OCI-LY7 (cell line): ENCODE measurements around the gene C1orf174. TPM values are rescaled to one million over a fixed set of nuclear protein-coding genes. Genes with fewer than 3 reads are reported as not detected.

Experiments used
- BruUV-seq: library from RNA; stranded (reverse); fragments of 400-500 nt; replicated peaks from 2 replicates; lab custom pipeline; 2021; lab: Mats Ljungman, UMichigan
- CTCF ChIA-PET: fragments of 300-600 bp; sonication (Branson Sonifier 250); formaldehyde crosslinking; loops from one replicate; lab custom pipeline; 2022; ENCODE audit warnings: antibody characterized with exemption; ENCODE audit not compliant: unreplicated experiment; lab: Charles Lee
- POLR2A ChIA-PET: fragments of 300-600 bp; sonication (Branson Sonifier 250); formaldehyde crosslinking; loops from one replicate; lab custom pipeline; 2022; ENCODE audit warnings: antibody characterized with exemption; lab: Charles Lee
- DNase-seq: peaks from one replicate; pipeline ENCODE4 v3.0.0-alpha.2; 2015; ENCODE audit warnings: low spot score
- H2AFZ ChIP-seq: fragments of 200-600 bp; sonication (generic), shearing (Covaris generic); 2 replicates; pipeline ENCODE4 v1.6.1; 2014; ENCODE audit warnings: mild to moderate bottlenecking, antibody characterized with exemption, low read length, moderate library complexity
- H3K27ac ChIP-seq: fragments of 200-600 bp; sonication (generic); 2 replicates; pipeline ENCODE4 v1.5.1; 2014; ENCODE audit warnings: mixed run types, low read depth, mild to moderate bottlenecking, moderate library complexity, low read length, inconsistent platforms; ENCODE audit not compliant: poor library complexity, severe bottlenecking
- H3K36me3 ChIP-seq: fragments of 200-600 bp; sonication (generic); 2 replicates; pipeline ENCODE4 v1.6.1; 2014; ENCODE audit warnings: mild to moderate bottlenecking, antibody characterized with exemption, low read length, moderate library complexity, mixed read lengths; ENCODE audit not compliant: insufficient read depth
- H3K4me1 ChIP-seq: fragments of 200-600 bp; sonication (generic); 2 replicates; pipeline ENCODE4 v1.5.1; 2014; ENCODE audit warnings: mild to moderate bottlenecking, low read length; ENCODE audit not compliant: insufficient read depth, poor library complexity, severe bottlenecking
- H3K4me2 ChIP-seq: fragments of 200-600 bp; sonication (generic); 2 replicates; pipeline ENCODE4 v1.6.1; 2014; ENCODE audit warnings: mild to moderate bottlenecking, low read length
- H3K4me3 ChIP-seq: fragments of 200-600 bp; sonication (generic); 2 replicates; pipeline ENCODE4 v1.5.1; 2014; ENCODE audit warnings: mild to moderate bottlenecking, low read depth, low read length; ENCODE audit not compliant: poor library complexity, severe bottlenecking
- H3K79me2 ChIP-seq: fragments of 200-600 bp; sonication (generic); 2 replicates; pipeline ENCODE4 v1.6.1; 2016; ENCODE audit warnings: low read depth, mild to moderate bottlenecking, low read length, moderate library complexity, mixed read lengths; ENCODE audit not compliant: insufficient read depth
- H3K9me2 ChIP-seq: fragments of 200-600 bp; sonication (generic); 2 replicates; pipeline ENCODE4 v1.6.1; 2016; ENCODE audit warnings: mild to moderate bottlenecking, low read length, mixed read lengths; ENCODE audit not compliant: insufficient read depth
- H3K9me3 ChIP-seq: fragments of 200-600 bp; sonication (generic); 2 replicates; pipeline ENCODE4 v1.6.1; 2014; ENCODE audit warnings: mild to moderate bottlenecking, mixed run types, low read length, mixed read lengths
- H4K20me1 ChIP-seq: fragments of 200-600 bp; sonication (generic); 2 replicates; pipeline ENCODE4 v1.6.1; 2014; ENCODE audit warnings: mild to moderate bottlenecking, antibody characterized with exemption, low read length, moderate library complexity, mixed read lengths; ENCODE audit not compliant: insufficient read depth
- EZH2phosphoT487 ChIP-seq: fragments of 200-600 bp; sonication (generic); IDR thresholded peaks from 2 replicates; pipeline ENCODE4 v1.6.1; 2018; ENCODE audit warnings: low read depth, borderline replicate concordance, mild to moderate bottlenecking, mixed run types, antibody characterized with exemption, low read length, moderate library complexity, mixed read lengths
- intact Hi-C: fragments of 100-400 bp; cut with micrococcal nuclease; formaldehyde crosslinking; loops from one replicate; pipeline ENCODE4 v1.10.0; 2022; ENCODE audit not compliant: unreplicated experiment
- total RNA-seq, 2 experiments: library from RNA; depleted of rRNA in 1 of 2; stranded (reverse); fragments of >200 nt in 1 of 2; shearing (Covaris generic) in 1 of 2; gene quantifications; 2 replicates each; pipeline ENCODE4 v1.2.3, GENCODE V29; 2014 to 2022
- TF ChIP-seq, protein P1 (sequence below): fragments of 200-600 bp; sonication (generic); conservative IDR thresholded peaks from 2 replicates; pipeline ENCODE4 v1.5.1; 2014; ENCODE audit warnings: mild to moderate bottlenecking, antibody characterized with exemption, low read length, moderate library complexity, mixed read lengths

C1orf174 gene
- total RNA-seq, 2 experiments from 2014 or later: 39.0 to 59.5 TPM

DNA sequence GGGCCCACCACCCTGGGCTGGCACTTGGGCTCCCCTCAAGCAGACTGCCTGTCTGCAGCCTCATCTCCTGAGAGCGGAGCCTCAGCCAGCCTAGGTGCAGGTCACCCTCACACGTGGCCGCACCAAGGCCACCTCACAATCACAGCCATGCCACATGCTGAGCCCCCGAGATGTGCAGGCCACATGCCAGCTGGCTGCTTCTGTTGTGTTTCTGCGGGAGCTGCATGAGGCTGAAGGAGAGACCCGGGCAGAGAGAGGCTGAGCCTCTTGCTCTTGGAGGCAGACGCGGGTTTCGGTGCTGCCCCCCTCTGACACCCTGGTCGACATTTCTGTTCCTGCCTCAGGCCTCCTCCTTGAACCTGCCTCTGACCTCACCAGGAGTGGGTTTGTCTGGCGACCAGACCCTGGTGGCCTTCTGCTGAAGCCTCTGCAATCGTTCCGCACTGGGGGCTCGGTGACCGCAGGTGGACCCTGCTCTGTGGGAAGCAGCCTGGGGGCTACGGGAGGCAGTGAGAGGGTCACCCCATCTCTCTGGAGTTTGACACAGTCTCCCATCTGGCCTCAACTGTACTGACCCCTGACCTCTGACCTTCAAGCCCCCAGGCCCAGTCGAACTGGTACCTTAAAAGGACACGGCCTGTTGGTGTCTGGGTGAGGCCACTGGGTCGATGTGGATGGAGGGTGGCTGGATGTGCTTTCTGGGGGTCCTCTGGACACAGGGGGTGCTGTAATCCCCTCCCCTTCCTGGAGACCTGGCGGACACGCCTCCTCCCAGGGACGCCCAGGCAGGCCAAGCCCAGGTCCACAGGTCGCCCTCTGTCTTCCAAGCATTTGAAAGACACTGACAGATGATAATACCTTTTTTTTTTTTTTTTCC is 13.0 kb upstream of the C1orf174 start:
- Histone ChIP-seq H3K9me2 (no peaks in the 10 kb centered on the region), H4K20me1 (no peaks in the 10 kb centered on the region), H3K9me3 (no peaks in the 10 kb centered on the region), H2AFZ (no peak overlapping the region), H3K4me1 (peaks cover 43% of the 10 kb centered on the region), H3K4me2 (peak overlapping the region; percentile 88), H3K27ac (peak overlapping the region; percentile 100), H3K79me2 (peaks cover 43% of the 10 kb centered on the region), H3K4me3 (peak overlapping the region; percentile 83), H3K36me3 (peaks cover 49% of the 10 kb centered on the region)
- ChIA-PET CTCF (no interaction called here), POLR2A (no interaction called here)
- no TSS peak for BruUV-seq
- DNase-seq: no peak
- intact Hi-C loops: loop anchor here (5.0 to 10.0 kb wide), 4 partner anchors 114 to 739 kb away; partner anchors contain the start of gene AJAP1
- no peak for TF ChIP-seq EZH2phosphoT487
- TF ChIP-seq, protein P1, sequence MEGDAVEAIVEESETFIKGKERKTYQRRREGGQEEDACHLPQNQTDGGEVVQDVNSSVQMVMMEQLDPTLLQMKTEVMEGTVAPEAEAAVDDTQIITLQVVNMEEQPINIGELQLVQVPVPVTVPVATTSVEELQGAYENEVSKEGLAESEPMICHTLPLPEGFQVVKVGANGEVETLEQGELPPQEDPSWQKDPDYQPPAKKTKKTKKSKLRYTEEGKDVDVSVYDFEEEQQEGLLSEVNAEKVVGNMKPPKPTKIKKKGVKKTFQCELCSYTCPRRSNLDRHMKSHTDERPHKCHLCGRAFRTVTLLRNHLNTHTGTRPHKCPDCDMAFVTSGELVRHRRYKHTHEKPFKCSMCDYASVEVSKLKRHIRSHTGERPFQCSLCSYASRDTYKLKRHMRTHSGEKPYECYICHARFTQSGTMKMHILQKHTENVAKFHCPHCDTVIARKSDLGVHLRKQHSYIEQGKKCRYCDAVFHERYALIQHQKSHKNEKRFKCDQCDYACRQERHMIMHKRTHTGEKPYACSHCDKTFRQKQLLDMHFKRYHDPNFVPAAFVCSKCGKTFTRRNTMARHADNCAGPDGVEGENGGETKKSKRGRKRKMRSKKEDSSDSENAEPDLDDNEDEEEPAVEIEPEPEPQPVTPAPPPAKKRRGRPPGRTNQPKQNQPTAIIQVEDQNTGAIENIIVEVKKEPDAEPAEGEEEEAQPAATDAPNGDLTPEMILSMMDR: peak; percentile 32; the same call in 1 of the 2 replicates

DNA sequence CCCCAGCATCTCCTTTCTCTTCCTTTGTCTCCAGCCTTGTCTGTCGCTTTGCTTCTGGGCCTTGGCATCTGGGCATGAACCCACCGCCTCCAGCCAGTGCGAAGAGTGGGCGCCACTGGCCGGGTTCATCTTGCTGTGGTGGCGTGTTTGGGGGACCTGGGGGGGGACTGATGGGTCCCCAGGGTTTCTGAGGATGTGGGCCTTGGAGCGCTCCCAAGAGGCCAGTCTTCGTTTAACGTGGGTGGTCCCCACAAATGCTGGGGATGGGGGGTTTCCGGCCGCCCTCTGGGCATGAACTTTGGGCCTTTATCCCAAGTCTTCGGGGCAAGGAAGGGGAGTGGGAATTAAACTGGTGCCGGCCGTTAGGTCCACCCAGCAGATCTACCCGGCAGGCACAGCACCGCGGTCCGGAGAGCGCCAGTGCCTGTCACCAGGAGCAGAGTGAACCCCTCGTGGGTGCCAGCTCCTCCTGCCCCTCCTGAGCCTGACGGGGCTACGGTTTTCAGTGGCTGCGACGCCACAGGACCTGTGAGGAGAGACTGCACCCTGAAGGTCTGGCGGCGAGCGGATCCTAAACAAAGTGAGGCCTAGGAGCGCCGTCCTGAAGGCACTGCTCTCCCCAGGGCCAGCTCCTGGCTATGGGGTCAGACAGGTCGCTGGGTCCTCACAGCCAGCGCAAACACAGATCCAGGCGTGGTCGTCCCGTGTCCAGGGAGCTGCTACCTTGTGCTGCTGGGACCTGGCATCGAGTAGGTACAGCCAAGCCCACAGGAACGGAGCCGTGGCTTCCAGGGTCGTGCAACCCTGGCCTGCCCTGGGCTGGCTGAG is 12.1 kb upstream of the C1orf174 start:
- no peak for TF ChIP-seq EZH2phosphoT487
- TF ChIP-seq, protein P1: peak; percentile 22; the same call in 1 of the 2 replicates
- H3K9me3 ChIP-seq: no peaks in the 10 kb centered on the region
- H3K4me3 ChIP-seq: peak overlapping the region; percentile 83
- H2AFZ ChIP-seq: no peak overlapping the region
- no peak for DNase-seq
- H3K79me2 ChIP-seq: peaks cover 52% of the 10 kb centered on the region
- ChIA-PET CTCF (interaction anchor here (1.0 kb wide), 1 partner anchor 116 kb away, joined by 3 read pairs; no protein-coding TSS in a partner anchor), POLR2A (interaction anchor here (2.2 kb wide), 1 partner anchor 135 kb away, joined by 12 read pairs; no protein-coding TSS in a partner anchor)
- intact Hi-C loops: loop anchor here (1.0 to 10.0 kb wide), 9 partner anchors 115 to 915 kb away; partner anchors contain the start of gene AJAP1
- H3K4me1 ChIP-seq: peaks cover 51% of the 10 kb centered on the region
- H3K4me2 ChIP-seq: peak overlapping the region; percentile 88
- H3K36me3 ChIP-seq: peaks cover 42% of the 10 kb centered on the region
- BruUV-seq: no TSS peak
- H3K9me2 ChIP-seq: no peaks in the 10 kb centered on the region
- H4K20me1 ChIP-seq: no peaks in the 10 kb centered on the region
- peak overlapping the region; percentile 100 for H3K27ac ChIP-seq
